AG09309 (cell line): ENCODE measurements around the gene TASP1.
"Not testable (repeated sequence)": the region's sequence is repeated elsewhere in the genome, so short reads cannot be mapped to it uniquely, and the experiment has no call there.

Experiments used
- DNase-seq: peaks from one replicate; pipeline ENCODE4 v3.0.0-alpha.2; 2010; ENCODE audit warnings: low read depth
- H3K4me3 ChIP-seq: 2 replicates; pipeline ENCODE4 v1.5.1; 2011; ENCODE audit warnings: mild to moderate bottlenecking, low read depth, low read length, moderate library complexity; ENCODE audit not compliant: control insufficient read depth
- CTCF ChIP-seq: IDR thresholded peaks from 2 replicates; pipeline ENCODE4 v1.5.1; 2011; ENCODE audit warnings: mild to moderate bottlenecking, low read depth, low read length, inconsistent platforms; ENCODE audit not compliant: insufficient read depth, control insufficient read depth; ENCODE audit errors: missing control alignments

Gene TASP1

DNA sequence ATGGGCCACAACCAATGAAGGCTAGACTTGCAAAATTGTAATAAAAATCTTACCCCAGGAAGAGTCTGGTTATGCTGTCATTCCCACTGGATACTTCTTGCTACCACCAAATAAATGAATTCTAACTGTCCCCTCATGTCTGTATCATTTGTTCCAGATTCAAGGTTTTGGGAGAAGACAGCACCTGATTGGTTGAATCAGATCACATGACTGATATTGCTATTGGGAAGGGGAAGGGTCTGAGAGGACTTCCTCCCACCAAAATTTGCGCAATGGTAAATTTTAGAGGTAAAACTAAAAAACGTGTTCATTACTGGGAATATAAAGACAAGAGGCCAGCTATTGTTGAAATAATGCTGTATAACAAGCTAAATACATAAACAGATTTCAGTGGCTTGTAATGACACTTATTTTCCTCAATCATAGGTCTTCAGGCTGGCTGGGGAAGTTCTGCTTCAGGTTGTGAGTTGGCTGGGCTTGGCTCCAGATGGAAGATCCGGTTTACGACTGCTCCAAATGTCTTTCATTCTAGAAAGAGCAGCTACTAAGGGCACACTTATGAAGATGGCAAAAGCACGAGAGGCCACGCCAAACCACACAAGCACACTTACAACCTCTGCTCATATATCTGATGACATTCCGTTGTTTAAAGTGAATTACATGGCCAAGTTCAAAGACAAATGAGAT is 27.1 kb upstream of the TASP1 start:
- H3K4me3 ChIP-seq: no peak overlapping the region
- DNase-seq: no peak
- no peak for TF ChIP-seq CTCF

- TF ChIP-seq CTCF: no peak
- H3K4me3 ChIP-seq: no peak overlapping the region
- no peak for DNase-seq
These were observed 22.4 kb upstream of the TASP1 start for GRCh38 chr20:13661070-13661685.

DNA sequence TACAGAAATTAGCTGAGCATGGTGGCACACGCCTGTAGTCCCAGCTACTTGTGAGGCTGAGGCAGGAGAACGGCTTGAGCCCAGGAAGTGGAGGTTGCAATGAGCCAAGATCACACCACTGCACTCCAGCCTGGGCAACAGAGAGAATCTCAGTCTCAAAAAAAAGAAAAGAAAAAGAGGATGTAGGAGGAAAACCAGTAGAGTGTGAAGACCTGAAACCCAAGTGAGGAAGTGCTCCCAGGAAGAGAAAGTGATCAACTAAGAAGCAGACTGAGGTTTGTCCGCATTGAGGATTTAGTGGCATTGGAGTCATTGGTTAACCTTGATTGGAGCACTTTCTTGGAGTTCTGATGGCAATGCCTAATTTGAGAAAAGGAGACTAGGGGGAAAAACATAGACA is 20.6 kb upstream of the TASP1 start:
- DNase-seq: no peak
- TF ChIP-seq CTCF: no peak
- H3K4me3 ChIP-seq: no peak overlapping the region

GRCh38 chr20:13658060-13658459 is 19.3 kb upstream of the TASP1 start:
- H3K4me3 ChIP-seq, DNase-seq: not testable (repeated sequence)

DNA sequence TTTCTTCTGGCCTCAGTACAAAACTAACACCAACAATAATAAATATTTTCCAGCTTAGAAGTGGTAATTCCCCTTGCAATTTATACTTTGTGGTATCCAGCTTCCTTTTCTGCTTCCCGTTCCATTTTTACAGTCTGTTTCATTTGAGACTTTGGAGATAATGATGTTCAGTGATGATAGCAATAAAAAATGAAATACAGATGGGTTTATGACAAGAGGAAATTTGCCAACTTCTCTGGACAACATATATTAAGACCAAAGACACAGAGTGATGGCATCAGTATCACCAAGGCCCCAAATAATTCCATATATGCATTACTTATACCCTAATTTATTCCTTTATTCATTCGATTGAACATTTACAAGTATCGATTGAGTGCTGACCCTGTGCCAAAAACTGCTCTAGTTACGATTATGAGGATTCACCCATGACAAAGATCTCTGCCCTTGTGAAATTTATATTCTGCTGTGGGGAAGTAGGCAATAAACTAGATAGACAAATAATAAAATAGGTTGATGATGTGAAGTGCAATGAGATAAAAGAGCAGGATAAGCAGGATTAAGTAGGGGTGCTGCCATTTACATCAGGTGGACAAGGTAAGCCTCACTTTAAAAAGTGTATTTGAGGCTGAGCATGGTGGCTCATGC is 18.1 kb upstream of the TASP1 start:
- TF ChIP-seq CTCF: no peak
- DNase-seq: no peak
- no peak overlapping the region for H3K4me3 ChIP-seq

- DNase-seq: no peak
- TF ChIP-seq CTCF: no peak
- H3K4me3 ChIP-seq: no peak overlapping the region
These were observed 15.8 kb upstream of the TASP1 start for GRCh38 chr20:13654463-13655023.

GRCh38 chr20:13650474-13650873 is 11.7 kb upstream of the TASP1 start:
- no peak for TF ChIP-seq CTCF

More at GRCh38 chr20:13650474-13650873, 11.7 kb upstream of the TASP1 start:
- no peak for DNase-seq
- no peak overlapping the region for H3K4me3 ChIP-seq
